ENCODE results near the gene LPIN3.
"Not testable (repeated sequence)": the region's sequence is repeated elsewhere in the genome, so short reads cannot be mapped to it uniquely, and the experiment has no call there.

Gene LPIN3

DNA sequence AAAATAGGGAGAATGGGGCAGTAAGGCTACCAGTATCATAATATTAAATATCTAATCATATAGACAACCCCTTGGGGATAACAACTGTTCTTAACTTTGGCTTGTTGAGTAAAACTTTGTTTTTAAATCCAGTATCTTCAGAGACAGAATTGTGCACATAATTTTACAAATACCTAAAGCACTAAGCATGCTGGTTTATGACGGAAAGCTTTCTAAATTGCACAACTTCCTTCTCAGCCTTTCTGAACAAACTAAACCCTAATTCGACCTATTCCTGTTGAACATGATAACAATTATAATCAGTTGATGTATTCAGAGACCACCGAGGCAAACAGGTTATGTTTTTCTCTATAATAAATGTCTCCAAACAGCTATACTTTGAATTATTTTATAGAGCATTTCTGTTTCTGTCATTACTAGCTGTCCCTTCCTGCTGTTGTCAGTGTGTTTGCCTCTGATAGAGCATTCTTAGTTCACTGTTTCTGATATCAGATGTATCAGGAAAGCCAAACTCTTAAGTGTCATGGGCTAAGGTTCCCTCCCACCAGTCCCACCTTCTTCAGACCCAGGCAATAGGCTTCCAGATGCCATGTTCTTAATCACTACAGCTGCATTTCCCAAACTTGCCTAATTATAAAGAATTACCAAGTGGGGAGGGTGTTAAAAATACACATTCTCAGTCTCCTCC is 31.8 kb upstream of the LPIN3 start:
- peaks cover 1% of the 10 kb centered on the region; the same call in 1 of the 2 replicates for H3K4me1 ChIP-seq (ENCODE audit: control insufficient read depth, insufficient read depth, low read length)
- no peak overlapping the region for H3K27ac ChIP-seq (ENCODE audit: low read length)
- H3K27me3 ChIP-seq (ENCODE audit: control insufficient read depth, insufficient read depth, low read length) = no peaks in the 10 kb centered on the region; the same call in 1 of the 2 replicates
- no peaks in the 10 kb centered on the region for H3K9me3 ChIP-seq (ENCODE audit: control insufficient read depth, insufficient read depth, low read length)
- no CpG with 5 or more reads among the region's 3 CpGs for WGBS (ENCODE audit: insufficient coverage, insufficient read length)
- no peak overlapping the region for H3K4me3 ChIP-seq (ENCODE audit: low read length)
- no peaks in the 10 kb centered on the region for H3K36me3 ChIP-seq (ENCODE audit: control insufficient read depth, insufficient read depth, low read length)
- DNase-seq (ENCODE audit: low read depth, low spot score) = no peak

- WGBS (ENCODE audit: insufficient coverage, insufficient read length) = 100% methylated on average over 1 of the region's 2 CpGs
- no peak for DNase-seq (ENCODE audit: low read depth, low spot score)
- no peaks in the 10 kb centered on the region for H3K9me3 ChIP-seq (ENCODE audit: control insufficient read depth, insufficient read depth, low read length)
- no peaks in the 10 kb centered on the region; the same call in 1 of the 2 replicates for H3K27me3 ChIP-seq (ENCODE audit: control insufficient read depth, insufficient read depth, low read length)
- H3K36me3 ChIP-seq (ENCODE audit: control insufficient read depth, insufficient read depth, low read length) = no peaks in the 10 kb centered on the region
- H3K27ac ChIP-seq (ENCODE audit: low read length) = no peak overlapping the region
- H3K4me3 ChIP-seq (ENCODE audit: low read length) = no peak overlapping the region
- peaks cover 1% of the 10 kb centered on the region; the same call in 1 of the 2 replicates for H3K4me1 ChIP-seq (ENCODE audit: control insufficient read depth, insufficient read depth, low read length)
Observed at GRCh38 chr20:41309817-41310216, 30.8 kb upstream of the LPIN3 start.

GRCh38 chr20:41312009-41312408 is 28.6 kb upstream of the LPIN3 start:
- H3K27ac ChIP-seq (ENCODE audit: low read length); H3K36me3 ChIP-seq (ENCODE audit: control insufficient read depth, insufficient read depth, low read length); H3K4me3 ChIP-seq (ENCODE audit: low read length); DNase-seq (ENCODE audit: low read depth, low spot score); H3K9me3 ChIP-seq (ENCODE audit: control insufficient read depth, insufficient read depth, low read length); H3K27me3 ChIP-seq (ENCODE audit: control insufficient read depth, insufficient read depth, low read length); H3K4me1 ChIP-seq (ENCODE audit: control insufficient read depth, insufficient read depth, low read length): not testable (repeated sequence)
- no CpG with 5 or more reads among the region's 6 CpGs for WGBS (ENCODE audit: insufficient coverage, insufficient read length)

GRCh38 chr20:41314386-41314785 is 26.2 kb upstream of the LPIN3 start:
- no peaks in the 10 kb centered on the region; the same call in 1 of the 2 replicates for H3K27me3 ChIP-seq (ENCODE audit: control insufficient read depth, insufficient read depth, low read length)
- no peaks in the 10 kb centered on the region for H3K9me3 ChIP-seq (ENCODE audit: control insufficient read depth, insufficient read depth, low read length)
- no peak for DNase-seq (ENCODE audit: low read depth, low spot score)
- H3K4me1 ChIP-seq (ENCODE audit: control insufficient read depth, insufficient read depth, low read length) = peaks cover 2% of the 10 kb centered on the region; the same call in 1 of the 2 replicates
- WGBS (ENCODE audit: insufficient coverage, insufficient read length) = no CpG with 5 or more reads among the region's 2 CpGs
- no peak overlapping the region for H3K4me3 ChIP-seq (ENCODE audit: low read length)
- H3K27ac ChIP-seq (ENCODE audit: low read length) = no peak overlapping the region
- no peaks in the 10 kb centered on the region for H3K36me3 ChIP-seq (ENCODE audit: control insufficient read depth, insufficient read depth, low read length)

DNA sequence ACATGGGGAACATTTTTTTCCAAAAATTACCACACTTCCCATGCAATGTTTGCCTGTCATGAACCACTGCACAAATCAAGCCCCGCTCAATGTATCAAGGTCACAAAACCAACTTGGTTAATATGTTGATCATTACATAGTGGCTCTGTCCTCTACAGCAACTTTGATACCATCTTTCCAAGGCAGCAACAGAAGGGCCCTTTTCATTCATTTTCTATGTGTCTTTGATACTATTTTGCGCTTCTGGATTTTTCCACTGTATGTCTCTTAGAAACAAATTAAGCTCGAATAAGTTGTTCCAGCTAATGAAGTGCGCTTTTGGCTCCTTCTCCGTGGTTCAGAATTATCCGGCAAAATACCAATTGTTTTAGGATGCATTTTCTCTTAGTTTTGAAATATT is 24.6 kb upstream of the LPIN3 start:
- Histone ChIP-seq H3K36me3 (ENCODE audit: control insufficient read depth, insufficient read depth, low read length) (no peaks in the 10 kb centered on the region), H3K27me3 (ENCODE audit: control insufficient read depth, insufficient read depth, low read length) (no peaks in the 10 kb centered on the region; the same call in 1 of the 2 replicates), H3K9me3 (ENCODE audit: control insufficient read depth, insufficient read depth, low read length) (no peaks in the 10 kb centered on the region), H3K4me1 (ENCODE audit: control insufficient read depth, insufficient read depth, low read length) (peaks cover 2% of the 10 kb centered on the region; the same call in 1 of the 2 replicates), H3K27ac (ENCODE audit: low read length) (no peak overlapping the region), H3K4me3 (ENCODE audit: low read length) (no peak overlapping the region)
- WGBS (ENCODE audit: insufficient coverage, insufficient read length) = no CpG with 5 or more reads among the region's 6 CpGs
- DNase-seq (ENCODE audit: low read depth, low spot score) = no peak

DNA sequence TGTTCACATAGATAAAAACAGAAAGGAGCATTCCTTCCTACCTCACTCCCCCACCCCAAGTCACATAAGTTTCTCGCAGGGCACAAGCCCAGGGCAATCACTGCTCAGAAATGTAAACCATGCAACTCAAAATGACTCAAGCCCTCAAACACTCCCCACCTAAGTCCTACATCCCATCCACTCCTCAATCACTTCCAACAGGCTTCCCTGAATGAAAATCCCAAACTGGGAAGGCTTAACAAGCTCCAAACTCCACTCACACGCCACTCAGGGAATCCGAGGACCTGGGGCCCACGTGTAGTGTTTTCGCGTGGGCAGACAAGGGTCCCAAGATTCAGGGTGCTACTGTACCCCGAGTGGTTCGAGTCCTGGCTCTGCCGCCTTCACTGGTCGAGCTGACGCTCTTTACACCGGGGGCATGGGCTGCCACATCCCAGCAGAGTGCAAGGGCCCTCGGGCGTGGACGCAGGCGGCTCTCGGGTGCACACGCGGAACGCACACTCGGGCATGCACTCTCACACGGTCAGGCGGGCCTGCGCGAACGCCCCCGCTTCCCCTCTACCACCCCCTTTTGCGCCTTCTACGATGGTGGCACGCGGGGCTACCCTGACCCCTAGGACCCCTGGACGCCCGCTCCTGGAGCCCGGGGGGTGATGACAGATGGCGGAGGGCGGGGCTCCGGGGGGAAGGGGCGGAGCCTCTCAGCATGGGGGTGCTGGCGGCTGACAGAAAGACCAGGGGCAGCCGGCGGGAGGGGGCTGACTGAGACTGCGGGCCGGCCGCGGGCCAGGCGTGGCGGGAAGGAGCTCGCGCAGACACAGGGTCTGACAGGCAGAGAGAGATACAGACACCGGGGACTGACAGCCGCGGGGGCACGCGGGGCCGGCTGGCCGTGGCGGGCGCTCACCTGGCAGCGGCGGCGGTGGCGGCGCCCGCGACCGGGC is 23.7 kb upstream of the LPIN3 start:
- Histone ChIP-seq H3K4me3 (ENCODE audit: low read length) (peak overlapping the region; percentile 85), H3K27ac (ENCODE audit: low read length) (no peak overlapping the region), H3K4me1 (ENCODE audit: control insufficient read depth, insufficient read depth, low read length) (peaks cover 2% of the 10 kb centered on the region; the same call in 1 of the 2 replicates), H3K9me3 (ENCODE audit: control insufficient read depth, insufficient read depth, low read length) (no peaks in the 10 kb centered on the region), H3K27me3 (ENCODE audit: control insufficient read depth, insufficient read depth, low read length) (no peaks in the 10 kb centered on the region), H3K36me3 (ENCODE audit: control insufficient read depth, insufficient read depth, low read length) (no peaks in the 10 kb centered on the region)
- WGBS (ENCODE audit: insufficient coverage, insufficient read length) = no CpG with 5 or more reads among the region's 66 CpGs
- DNase-seq (ENCODE audit: low read depth, low spot score) = no peak

DNA sequence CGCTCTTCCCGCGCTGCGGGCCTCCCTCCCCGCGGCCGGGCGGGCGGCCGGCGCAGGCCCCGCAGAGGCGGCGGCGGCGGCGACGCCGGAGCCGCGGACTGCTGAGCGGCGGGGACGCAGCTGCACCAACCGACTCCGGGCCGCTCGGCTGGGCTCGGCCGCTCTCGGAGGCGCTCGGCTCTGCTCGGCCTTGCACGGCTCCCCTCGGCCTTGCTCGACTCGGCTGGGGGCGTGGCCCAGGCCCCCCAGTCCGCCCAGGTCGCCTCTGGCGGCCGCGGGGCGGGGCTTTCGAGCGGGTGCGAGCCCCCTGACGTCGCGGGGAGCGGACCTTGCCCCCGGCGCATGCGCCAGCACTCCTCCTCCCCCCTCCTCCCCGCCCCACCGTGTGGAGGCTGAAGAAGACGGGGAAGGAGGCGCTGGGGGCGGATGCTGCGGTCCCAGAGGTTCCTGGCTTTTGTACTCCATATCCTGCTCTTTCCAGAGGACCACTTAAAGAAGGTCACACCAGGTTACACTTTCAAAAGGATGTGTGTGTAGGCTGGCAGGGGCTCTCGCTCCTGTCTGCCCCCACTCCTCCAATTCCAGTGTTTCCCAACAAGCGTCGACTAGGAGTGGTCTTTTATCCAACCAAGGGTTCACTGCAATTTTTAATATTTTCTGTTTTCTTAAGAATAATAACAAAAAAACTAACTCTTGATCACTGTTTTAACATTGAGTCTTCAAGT is 22.9 kb upstream of the LPIN3 start, which contains the start of gene ZHX3:
TSS of gene ZHX3 (minus strand) at position 186 of the 725 bp plus-strand sequence. CDS start 112,815 bp downstream, outside the sequence.
- DNase-seq (ENCODE audit: low read depth, low spot score) = peak; percentile 83
- Histone ChIP-seq H3K4me1 (ENCODE audit: control insufficient read depth, insufficient read depth, low read length) (peaks cover 2% of the 10 kb centered on the region; the same call in 1 of the 2 replicates), H3K36me3 (ENCODE audit: control insufficient read depth, insufficient read depth, low read length) (no peaks in the 10 kb centered on the region), H3K9me3 (ENCODE audit: control insufficient read depth, insufficient read depth, low read length) (no peaks in the 10 kb centered on the region), H3K4me3 (ENCODE audit: low read length) (peak within 1 kb of the TSS; percentile 85), H3K27me3 (ENCODE audit: control insufficient read depth, insufficient read depth, low read length) (no peaks in the 10 kb centered on the region), H3K27ac (ENCODE audit: low read length) (no peak within 1 kb of the TSS)
- WGBS (ENCODE audit: insufficient coverage, insufficient read length) = no CpG with 5 or more reads among the region's 64 CpGs

DNA sequence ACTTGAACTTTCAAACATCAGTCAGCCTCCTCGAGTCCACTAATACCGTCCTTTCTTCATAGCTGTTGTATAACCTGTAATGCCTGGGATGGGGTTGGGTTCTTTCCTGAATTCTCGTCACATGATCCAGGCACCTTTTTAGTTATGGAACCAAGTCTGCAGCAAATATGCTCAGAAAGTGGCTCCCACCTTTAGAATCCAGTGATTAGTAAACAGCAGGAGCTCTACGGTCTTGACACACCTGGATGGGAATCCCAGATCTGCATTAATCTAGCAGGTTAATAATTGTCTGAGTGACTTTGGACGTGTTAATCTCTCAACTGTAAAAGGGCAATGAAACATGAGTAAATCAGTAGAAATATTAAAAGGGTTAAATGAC is 22.4 kb upstream of the LPIN3 start:
- H3K4me3 ChIP-seq (ENCODE audit: low read length) = no peak overlapping the region; the same call in 1 of the 2 replicates

GRCh38 chr20:41320441-41320840 is 20.2 kb upstream of the LPIN3 start:
- Histone ChIP-seq H3K27me3 (ENCODE audit: control insufficient read depth, insufficient read depth, low read length) (no peaks in the 10 kb centered on the region), H3K4me1 (ENCODE audit: control insufficient read depth, insufficient read depth, low read length) (peaks cover 2% of the 10 kb centered on the region; the same call in 1 of the 2 replicates), H3K36me3 (ENCODE audit: control insufficient read depth, insufficient read depth, low read length) (no peaks in the 10 kb centered on the region), H3K9me3 (ENCODE audit: control insufficient read depth, insufficient read depth, low read length) (no peaks in the 10 kb centered on the region), H3K4me3 (ENCODE audit: low read length) (no peak overlapping the region), H3K27ac (ENCODE audit: low read length) (no peak overlapping the region)
- DNase-seq (ENCODE audit: low read depth, low spot score) = no peak

More for the DNA sequence above, 22.4 kb upstream of the LPIN3 start:
- Histone ChIP-seq H3K9me3 (ENCODE audit: control insufficient read depth, insufficient read depth, low read length) (no peaks in the 10 kb centered on the region), H3K36me3 (ENCODE audit: control insufficient read depth, insufficient read depth, low read length) (no peaks in the 10 kb centered on the region), H3K4me1 (ENCODE audit: control insufficient read depth, insufficient read depth, low read length) (peaks cover 2% of the 10 kb centered on the region; the same call in 1 of the 2 replicates), H3K27ac (ENCODE audit: low read length) (no peak overlapping the region), H3K27me3 (ENCODE audit: control insufficient read depth, insufficient read depth, low read length) (no peaks in the 10 kb centered on the region)
- no CpG with 5 or more reads among the region's 5 CpGs for WGBS (ENCODE audit: insufficient coverage, insufficient read length)
- no peak for DNase-seq (ENCODE audit: low read depth, low spot score)

DNA sequence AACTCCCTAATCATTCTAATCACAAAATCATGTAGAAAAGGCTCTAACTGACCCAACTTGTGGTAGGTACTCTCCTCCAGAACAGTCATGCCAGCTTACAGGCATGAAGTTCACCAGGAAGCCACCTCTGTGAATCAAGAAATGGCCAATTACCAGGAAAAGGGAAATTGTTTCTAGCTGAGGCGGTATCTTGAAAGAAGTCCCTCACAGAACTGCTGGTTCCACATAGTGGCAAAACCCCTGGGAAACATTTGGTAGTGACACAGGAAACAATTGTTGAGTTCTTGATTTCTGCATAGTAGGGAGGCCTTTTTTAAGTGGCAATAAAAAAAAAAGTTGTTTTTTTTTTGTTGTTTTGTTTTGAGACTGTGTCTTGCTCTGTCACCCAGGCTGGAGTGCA is 19.6 kb upstream of the LPIN3 start:
- no peak for DNase-seq (ENCODE audit: low read depth, low spot score)
- no peak overlapping the region for H3K27ac ChIP-seq (ENCODE audit: low read length)
- no CpG with 5 or more reads among the region's 1 CpG for WGBS (ENCODE audit: insufficient coverage, insufficient read length)

More for the DNA sequence above, 19.6 kb upstream of the LPIN3 start:
- Histone ChIP-seq H3K36me3 (ENCODE audit: control insufficient read depth, insufficient read depth, low read length) (no peaks in the 10 kb centered on the region), H3K4me3 (ENCODE audit: low read length) (no peak overlapping the region), H3K9me3 (ENCODE audit: control insufficient read depth, insufficient read depth, low read length) (no peaks in the 10 kb centered on the region), H3K4me1 (ENCODE audit: control insufficient read depth, insufficient read depth, low read length) (peaks cover 2% of the 10 kb centered on the region; the same call in 1 of the 2 replicates), H3K27me3 (ENCODE audit: control insufficient read depth, insufficient read depth, low read length) (no peaks in the 10 kb centered on the region)

Measured in iPS DF 6.9 (cell line).